GM12874 (cell line): ENCODE measurements around the gene UBN1.

Experiments used
- TF ChIP-seq, protein P1 (sequence below): IDR thresholded peaks from 2 replicates; pipeline ENCODE4 v1.5.1; 2011; ENCODE audit warnings: low read depth, mild to moderate bottlenecking, control low read depth, low read length, moderate library complexity; ENCODE audit not compliant: insufficient read depth

The UBN1 gene

DNA sequence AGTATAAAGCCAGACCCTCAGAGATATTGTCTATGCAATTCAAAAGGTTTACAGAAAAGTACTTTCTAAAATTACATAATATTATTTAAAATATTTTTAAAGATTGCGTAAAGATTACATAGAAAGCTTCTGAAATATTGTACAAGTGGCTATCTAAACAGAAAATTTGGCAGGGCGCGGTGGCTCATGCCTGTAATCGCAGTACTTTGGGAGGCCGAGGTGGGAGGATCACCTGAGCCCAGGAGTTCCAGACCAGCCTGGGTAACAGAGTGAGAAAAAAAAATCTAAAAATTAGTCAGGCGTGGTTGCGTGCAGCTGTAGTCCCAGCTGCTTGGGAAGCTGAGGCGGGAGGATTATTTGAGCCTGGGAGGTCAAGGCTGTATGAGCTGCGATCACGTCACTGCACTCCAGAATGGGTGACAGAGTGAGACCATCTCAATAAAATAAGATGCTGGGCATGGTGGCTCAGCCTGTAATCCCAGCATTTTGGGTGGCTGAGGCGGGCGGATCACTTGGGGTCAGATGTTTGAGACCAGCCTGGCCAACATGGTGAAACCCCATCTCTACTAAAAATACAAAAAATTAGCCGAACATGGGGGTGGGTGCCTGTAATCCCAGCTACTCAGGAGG, 18.1 kb downstream of the UBN1 start:
- TF ChIP-seq, protein P1, sequence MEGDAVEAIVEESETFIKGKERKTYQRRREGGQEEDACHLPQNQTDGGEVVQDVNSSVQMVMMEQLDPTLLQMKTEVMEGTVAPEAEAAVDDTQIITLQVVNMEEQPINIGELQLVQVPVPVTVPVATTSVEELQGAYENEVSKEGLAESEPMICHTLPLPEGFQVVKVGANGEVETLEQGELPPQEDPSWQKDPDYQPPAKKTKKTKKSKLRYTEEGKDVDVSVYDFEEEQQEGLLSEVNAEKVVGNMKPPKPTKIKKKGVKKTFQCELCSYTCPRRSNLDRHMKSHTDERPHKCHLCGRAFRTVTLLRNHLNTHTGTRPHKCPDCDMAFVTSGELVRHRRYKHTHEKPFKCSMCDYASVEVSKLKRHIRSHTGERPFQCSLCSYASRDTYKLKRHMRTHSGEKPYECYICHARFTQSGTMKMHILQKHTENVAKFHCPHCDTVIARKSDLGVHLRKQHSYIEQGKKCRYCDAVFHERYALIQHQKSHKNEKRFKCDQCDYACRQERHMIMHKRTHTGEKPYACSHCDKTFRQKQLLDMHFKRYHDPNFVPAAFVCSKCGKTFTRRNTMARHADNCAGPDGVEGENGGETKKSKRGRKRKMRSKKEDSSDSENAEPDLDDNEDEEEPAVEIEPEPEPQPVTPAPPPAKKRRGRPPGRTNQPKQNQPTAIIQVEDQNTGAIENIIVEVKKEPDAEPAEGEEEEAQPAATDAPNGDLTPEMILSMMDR = no peak

DNA sequence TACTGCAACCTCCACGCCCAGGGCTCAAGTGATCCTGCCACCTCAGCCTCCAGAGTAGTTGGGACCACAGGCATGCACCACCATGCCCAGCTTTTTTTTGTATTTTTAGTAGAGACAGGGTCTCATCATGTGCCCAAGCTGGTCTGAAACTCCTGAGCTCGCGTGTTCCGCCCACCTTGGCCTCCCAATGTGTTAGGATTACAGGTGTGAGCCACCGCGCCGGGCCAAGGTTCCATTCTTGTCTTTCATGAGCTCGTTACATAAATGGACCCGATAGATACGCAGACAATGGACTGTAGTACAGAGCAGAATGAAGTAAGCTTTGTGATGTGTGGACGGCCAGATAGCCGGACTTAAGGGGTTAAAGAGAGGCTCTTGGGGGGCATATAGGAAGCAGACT, 19.3 kb downstream of the UBN1 start:
- TF ChIP-seq, protein P1 = no peak

DNA sequence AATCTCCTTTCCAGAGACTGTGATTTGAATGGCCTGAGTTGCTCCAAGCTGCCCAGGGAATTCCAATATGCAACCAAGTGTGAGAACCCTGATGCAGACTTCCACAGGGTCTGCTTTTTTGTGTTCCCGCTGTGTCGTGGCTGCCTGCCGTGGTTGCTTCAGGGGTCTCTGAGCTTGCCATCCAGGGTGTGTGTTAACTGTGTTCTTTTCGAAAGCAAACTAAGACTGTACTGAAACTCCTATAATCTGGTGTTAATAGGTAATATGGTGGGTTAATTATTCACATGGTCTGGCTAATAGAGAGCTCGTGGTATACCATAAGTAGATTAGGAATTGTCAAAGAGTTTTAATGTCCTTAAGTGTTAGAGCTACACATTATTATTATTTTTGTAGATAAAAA, 20.7 kb downstream of the UBN1 start:
- TF ChIP-seq, protein P1 = no peak

DNA sequence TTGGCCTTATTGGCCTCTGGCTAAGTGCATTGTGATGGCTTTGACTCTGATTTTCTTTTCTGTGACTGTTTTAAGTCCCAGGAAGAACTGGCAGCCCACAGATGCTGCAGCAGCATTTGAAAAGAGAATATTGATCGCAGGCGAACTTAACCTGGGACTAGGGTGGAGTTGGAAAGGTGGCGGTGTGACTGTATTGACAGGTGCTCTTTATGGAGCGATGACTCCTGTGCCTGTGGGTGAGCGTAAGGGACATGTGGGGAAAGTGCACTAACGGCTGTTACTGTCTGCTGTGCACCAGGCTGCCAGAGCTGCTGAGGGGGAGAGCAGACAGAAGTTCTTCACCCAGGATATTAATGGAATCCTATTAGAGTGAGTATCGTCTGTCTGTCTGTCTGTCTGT, 21.3 kb downstream of the UBN1 start:
- TF ChIP-seq, protein P1 = no peak

DNA sequence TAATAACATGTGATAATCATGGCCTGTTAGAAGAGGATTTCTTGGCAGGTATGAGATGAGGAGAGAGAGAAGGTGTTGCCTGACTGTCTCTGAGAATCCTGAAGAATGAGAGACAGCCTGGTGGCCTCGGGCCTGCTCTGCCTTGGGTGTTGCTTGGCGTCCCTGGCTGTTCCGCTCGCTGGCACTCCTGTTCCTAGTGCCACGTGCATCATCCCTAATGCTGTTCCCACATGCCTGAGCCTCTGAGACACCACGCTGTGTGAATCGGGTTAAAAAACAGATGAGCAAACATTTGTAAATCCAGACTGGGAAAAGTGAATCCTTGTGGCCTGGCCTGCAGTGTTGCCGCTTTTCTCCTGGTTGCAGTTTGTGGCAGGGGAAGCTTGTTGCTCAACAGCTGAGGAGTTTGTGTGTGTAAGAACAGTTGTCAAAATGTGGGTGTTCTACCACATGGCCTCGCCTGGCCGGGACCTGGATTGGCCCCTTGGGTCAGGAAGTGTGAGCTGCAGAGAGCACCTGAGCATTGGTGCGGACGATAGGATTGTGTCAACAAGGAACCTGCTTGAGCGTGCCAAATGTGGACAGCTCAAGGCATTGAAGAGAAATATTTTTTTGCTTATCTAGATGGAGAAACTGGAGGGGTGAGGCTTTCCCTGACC, 22.0 kb downstream of the UBN1 start:
- TF ChIP-seq, protein P1 = no peak

DNA sequence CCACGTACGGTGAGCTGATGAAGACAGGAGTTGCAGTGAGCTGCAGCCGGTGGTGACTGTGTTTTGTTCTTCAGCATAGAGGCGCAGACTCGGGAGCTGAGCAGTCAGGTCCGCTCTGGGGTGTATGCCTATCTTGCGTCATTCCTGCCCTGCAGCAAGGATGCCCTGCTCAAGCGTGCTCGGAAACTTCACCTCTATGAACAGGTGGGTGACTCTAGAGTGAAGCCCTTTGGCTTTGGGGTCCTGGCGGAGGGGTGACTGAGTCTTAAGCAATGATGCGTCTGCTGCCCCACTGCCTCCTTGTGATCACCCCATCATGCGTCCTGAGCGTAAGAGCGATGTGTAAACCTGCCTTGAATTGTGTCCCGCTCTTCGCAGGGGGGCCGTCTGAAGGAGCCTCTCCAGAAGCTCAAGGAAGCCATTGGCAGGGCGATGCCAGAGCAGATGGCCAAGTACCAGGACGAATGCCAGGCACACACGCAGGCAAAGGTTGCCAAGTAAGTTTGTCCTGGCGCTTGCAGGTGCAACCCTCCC, 22.9 kb downstream of the UBN1 start:
- TF ChIP-seq, protein P1 = no peak

DNA sequence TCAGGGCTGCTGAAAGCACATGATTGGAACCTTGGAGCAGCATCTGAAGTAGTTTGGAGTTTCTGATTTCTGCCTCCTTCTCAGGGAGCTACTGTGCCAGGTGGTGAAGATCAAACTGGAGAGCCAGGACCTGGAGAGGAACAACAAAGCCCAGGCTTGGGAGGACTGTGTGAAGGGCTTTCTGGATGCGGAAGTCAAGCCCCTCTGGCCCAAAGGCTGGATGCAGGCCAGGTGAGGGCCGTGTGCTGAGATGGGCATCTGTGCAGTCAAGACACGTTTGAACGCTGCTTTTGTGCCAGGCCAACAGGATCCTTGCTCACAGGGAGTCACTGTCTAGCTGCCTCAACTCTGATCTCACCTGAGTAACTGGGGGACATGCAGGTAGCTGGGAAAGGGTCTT, 23.8 kb downstream of the UBN1 start:
- TF ChIP-seq, protein P1 = no peak
